ENCODE data around the gene ZNF469. TPM values are rescaled to one million over a fixed set of nuclear protein-coding genes. Genes with fewer than 3 reads are reported as not detected.

Gene ZNF469
- total and polyA plus RNA-seq, 2 of the 13 experiments (the other 11 are each of a cell fraction or from before 2014, with no cell fraction given) = not detected

DNA sequence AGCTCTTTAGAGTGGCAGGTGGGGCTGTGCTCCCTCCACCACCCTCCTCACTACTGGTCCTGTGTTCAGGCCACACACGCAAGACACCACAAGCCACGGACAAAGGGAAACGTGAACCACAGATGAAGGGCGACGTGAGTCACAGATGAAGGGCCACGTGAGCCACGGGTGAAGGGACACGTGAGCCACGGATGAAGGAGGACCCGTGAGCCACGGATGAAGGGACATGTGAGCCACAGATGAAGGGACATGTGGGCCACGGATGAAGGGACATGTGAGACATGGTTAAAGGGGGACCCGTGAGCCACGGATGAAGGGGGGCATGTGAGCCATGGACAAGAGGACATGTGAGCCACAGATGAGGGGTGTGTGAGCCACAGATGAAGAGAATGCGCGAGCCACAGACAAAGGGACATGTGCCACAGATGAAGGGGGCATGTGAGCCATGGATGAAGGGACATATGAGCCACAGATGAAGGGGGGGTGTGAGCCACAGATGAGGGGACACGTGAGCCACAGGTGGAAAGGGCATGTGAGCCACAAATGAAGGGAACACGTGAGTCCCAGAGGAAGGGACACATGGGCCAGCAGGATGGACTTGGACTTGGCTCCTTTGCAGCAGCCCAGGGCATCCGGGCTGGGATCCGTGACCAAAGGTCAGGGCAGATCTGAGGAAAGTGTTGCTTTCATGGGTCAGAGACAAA is 15.6 kb downstream of the ZNF469 start (continued):
- TF ChIP-seq ZNF670 (CRISPR knock-in tag; IDR thresholded peaks at IDR 0.05; ENCODE audit: borderline replicate concordance) (0 out of 2 replicates have a peak, but pooled peaks have one; percentile 28), EP300 (IDR thresholded peaks at IDR 0.05; ENCODE audit: low read depth in 2 of 2, low read length in 2 of 2) (no peak), EP300 (CRISPR knock-in tag; IDR thresholded peaks at IDR 0.05; ENCODE audit: borderline replicate concordance) (no peak), NFKBIZ (CRISPR knock-in tag; IDR thresholded peaks at IDR 0.05) (no peak), FLYWCH1 (CRISPR knock-in tag; IDR thresholded peaks at IDR 0.05) (no peak), KLF13 (CRISPR knock-in tag; IDR thresholded peaks at IDR 0.05) (no peak), GTF3A (CRISPR knock-in tag; conservative IDR thresholded peaks at IDR 0.05) (no peak), ADNP (CRISPR knock-in tag; IDR thresholded peaks at IDR 0.05) (no peak), THAP11 (CRISPR knock-in tag; IDR thresholded peaks at IDR 0.05) (no peak), ZNF451 (CRISPR knock-in tag; IDR thresholded peaks at IDR 0.05) (no peak), ZSCAN25 (CRISPR knock-in tag; IDR thresholded peaks at IDR 0.05) (no peak), SKI (IDR thresholded peaks at IDR 0.05; ENCODE audit: partially characterized antibody) (peak; percentile 63), ZNF33B (CRISPR knock-in tag; IDR thresholded peaks at IDR 0.05) (no peak), ZNF652 (CRISPR knock-in tag; IDR thresholded peaks at IDR 0.05; ENCODE audit: borderline replicate concordance, low read depth) (no peak), ZNF557 (CRISPR knock-in tag; IDR thresholded peaks at IDR 0.05) (no peak)
- TF ChIP-seq, protein P1, sequence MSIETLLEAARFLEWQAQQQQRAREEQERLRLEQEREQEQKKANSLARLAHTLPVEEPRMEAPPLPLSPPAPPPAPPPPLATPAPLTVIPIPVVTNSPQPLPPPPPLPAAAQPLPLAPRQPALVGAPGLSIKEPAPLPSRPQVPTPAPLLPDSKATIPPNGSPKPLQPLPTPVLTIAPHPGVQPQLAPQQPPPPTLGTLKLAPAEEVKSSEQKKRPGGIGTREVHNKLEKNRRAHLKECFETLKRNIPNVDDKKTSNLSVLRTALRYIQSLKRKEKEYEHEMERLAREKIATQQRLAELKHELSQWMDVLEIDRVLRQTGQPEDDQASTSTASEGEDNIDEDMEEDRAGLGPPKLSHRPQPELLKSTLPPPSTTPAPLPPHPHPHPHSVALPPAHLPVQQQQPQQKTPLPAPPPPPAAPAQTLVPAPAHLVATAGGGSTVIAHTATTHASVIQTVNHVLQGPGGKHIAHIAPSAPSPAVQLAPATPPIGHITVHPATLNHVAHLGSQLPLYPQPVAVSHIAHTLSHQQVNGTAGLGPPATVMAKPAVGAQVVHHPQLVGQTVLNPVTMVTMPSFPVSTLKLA (IDR thresholded peaks at IDR 0.05) = peak; percentile 75
- TF ChIP-seq, protein P2, sequence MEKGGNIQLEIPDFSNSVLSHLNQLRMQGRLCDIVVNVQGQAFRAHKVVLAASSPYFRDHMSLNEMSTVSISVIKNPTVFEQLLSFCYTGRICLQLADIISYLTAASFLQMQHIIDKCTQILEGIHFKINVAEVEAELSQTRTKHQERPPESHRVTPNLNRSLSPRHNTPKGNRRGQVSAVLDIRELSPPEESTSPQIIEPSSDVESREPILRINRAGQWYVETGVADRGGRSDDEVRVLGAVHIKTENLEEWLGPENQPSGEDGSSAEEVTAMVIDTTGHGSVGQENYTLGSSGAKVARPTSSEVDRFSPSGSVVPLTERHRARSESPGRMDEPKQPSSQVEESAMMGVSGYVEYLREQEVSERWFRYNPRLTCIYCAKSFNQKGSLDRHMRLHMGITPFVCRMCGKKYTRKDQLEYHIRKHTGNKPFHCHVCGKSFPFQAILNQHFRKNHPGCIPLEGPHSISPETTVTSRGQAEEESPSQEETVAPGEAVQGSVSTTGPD (CRISPR knock-in tag; IDR thresholded peaks at IDR 0.05) = no peak
- TF ChIP-seq, protein P3, sequence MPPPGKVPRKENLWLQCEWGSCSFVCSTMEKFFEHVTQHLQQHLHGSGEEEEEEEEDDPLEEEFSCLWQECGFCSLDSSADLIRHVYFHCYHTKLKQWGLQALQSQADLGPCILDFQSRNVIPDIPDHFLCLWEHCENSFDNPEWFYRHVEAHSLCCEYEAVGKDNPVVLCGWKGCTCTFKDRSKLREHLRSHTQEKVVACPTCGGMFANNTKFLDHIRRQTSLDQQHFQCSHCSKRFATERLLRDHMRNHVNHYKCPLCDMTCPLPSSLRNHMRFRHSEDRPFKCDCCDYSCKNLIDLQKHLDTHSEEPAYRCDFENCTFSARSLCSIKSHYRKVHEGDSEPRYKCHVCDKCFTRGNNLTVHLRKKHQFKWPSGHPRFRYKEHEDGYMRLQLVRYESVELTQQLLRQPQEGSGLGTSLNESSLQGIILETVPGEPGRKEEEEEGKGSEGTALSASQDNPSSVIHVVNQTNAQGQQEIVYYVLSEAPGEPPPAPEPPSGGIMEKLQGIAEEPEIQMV (CRISPR knock-in tag; IDR thresholded peaks at IDR 0.05; ENCODE audit: low read depth) = no peak
- TF ChIP-seq, protein P4, sequence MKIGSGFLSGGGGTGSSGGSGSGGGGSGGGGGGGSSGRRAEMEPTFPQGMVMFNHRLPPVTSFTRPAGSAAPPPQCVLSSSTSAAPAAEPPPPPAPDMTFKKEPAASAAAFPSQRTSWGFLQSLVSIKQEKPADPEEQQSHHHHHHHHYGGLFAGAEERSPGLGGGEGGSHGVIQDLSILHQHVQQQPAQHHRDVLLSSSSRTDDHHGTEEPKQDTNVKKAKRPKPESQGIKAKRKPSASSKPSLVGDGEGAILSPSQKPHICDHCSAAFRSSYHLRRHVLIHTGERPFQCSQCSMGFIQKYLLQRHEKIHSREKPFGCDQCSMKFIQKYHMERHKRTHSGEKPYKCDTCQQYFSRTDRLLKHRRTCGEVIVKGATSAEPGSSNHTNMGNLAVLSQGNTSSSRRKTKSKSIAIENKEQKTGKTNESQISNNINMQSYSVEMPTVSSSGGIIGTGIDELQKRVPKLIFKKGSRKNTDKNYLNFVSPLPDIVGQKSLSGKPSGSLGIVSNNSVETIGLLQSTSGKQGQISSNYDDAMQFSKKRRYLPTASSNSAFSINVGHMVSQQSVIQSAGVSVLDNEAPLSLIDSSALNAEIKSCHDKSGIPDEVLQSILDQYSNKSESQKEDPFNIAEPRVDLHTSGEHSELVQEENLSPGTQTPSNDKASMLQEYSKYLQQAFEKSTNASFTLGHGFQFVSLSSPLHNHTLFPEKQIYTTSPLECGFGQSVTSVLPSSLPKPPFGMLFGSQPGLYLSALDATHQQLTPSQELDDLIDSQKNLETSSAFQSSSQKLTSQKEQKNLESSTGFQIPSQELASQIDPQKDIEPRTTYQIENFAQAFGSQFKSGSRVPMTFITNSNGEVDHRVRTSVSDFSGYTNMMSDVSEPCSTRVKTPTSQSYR (CRISPR knock-in tag; IDR thresholded peaks at IDR 0.05; ENCODE audit: borderline replicate concordance) = no peak
- TF ChIP-seq, protein P5, sequence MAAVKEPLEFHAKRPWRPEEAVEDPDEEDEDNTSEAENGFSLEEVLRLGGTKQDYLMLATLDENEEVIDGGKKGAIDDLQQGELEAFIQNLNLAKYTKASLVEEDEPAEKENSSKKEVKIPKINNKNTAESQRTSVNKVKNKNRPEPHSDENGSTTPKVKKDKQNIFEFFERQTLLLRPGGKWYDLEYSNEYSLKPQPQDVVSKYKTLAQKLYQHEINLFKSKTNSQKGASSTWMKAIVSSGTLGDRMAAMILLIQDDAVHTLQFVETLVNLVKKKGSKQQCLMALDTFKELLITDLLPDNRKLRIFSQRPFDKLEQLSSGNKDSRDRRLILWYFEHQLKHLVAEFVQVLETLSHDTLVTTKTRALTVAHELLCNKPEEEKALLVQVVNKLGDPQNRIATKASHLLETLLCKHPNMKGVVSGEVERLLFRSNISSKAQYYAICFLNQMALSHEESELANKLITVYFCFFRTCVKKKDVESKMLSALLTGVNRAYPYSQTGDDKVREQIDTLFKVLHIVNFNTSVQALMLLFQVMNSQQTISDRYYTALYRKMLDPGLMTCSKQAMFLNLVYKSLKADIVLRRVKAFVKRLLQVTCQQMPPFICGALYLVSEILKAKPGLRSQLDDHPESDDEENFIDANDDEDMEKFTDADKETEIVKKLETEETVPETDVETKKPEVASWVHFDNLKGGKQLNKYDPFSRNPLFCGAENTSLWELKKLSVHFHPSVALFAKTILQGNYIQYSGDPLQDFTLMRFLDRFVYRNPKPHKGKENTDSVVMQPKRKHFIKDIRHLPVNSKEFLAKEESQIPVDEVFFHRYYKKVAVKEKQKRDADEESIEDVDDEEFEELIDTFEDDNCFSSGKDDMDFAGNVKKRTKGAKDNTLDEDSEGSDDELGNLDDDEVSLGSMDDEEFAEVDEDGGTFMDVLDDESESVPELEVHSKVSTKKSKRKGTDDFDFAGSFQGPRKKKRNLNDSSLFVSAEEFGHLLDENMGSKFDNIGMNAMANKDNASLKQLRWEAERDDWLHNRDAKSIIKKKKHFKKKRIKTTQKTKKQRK (IDR thresholded peaks at IDR 0.05; ENCODE audit: low read length) = no peak
